Neural progenitor cell (in vitro differentiated cells): ENCODE results near the gene CACNA1D. TPM values are rescaled to one million over a fixed set of nuclear protein-coding genes. Genes with fewer than 3 reads are reported as not detected.

Experiments used
- DNase-seq: peaks from one replicate; pipeline ENCODE4 v3.0.0-alpha.2; 2016; ENCODE audit warnings: low spot score
- H2AFZ ChIP-seq: fragments of 200-600 bp; sonication (generic); replicated peaks from 2 replicates; pipeline ENCODE4 v1.6.1; 2016; ENCODE audit warnings: antibody characterized with exemption
- H3F3A ChIP-seq: fragments of 200-600 bp; sonication (generic); 2 replicates; pipeline ENCODE4 v1.6.1; 2016; ENCODE audit warnings: antibody characterized with exemption, low read depth
- H3K27ac ChIP-seq: fragments of 200-600 bp; sonication (generic); 2 replicates; pipeline ENCODE4 v1.5.1; 2016; ENCODE audit warnings: mild to moderate bottlenecking
- H3K27me3 ChIP-seq: fragments of 200-600 bp; sonication (generic); 2 replicates; pipeline ENCODE4 v1.6.1; 2016; ENCODE audit warnings: mild to moderate bottlenecking, moderate library complexity
- H3K36me3 ChIP-seq: fragments of 200-600 bp; sonication (generic); 2 replicates; pipeline ENCODE4 v1.5.1; 2016
- H3K4me1 ChIP-seq: fragments of 200-600 bp; sonication (generic); 2 replicates; pipeline ENCODE4 v1.6.1; 2016; ENCODE audit warnings: mixed run types
- H3K4me2 ChIP-seq: fragments of 200-600 bp; sonication (generic); 2 replicates; pipeline ENCODE4 v1.6.1; 2016
- H3K4me3 ChIP-seq: fragments of 200-600 bp; sonication (generic); 2 replicates; pipeline ENCODE4 v1.5.1; 2016
- H3K79me2 ChIP-seq: fragments of 200-600 bp; sonication (generic); 2 replicates; pipeline ENCODE4 v1.6.1; 2016; ENCODE audit warnings: low read depth
- H3K9ac ChIP-seq: fragments of 200-600 bp; sonication (generic); 2 replicates; pipeline ENCODE4 v1.6.1; 2016
- H3K9me3 ChIP-seq: fragments of 200-600 bp; sonication (generic); 2 replicates; pipeline ENCODE4 v1.5.1; 2016; ENCODE audit warnings: low read depth
- H4K20me1 ChIP-seq: fragments of 200-600 bp; sonication (generic); 2 replicates; pipeline ENCODE4 v1.6.1; 2016; ENCODE audit warnings: low read depth
- H3K27ac Mint-ChIP-seq: 3 replicates; pipeline ENCODE4 v1.8.0; 2021; ENCODE audit warnings: mixed read lengths
- H3K27me3 Mint-ChIP-seq: 2 replicates; pipeline ENCODE4 v1.8.0; 2022; ENCODE audit warnings: low read depth, mild to moderate bottlenecking, inconsistent platforms, moderate library complexity, mixed read lengths; ENCODE audit not compliant: insufficient read depth
- H3K36me3 Mint-ChIP-seq: 3 replicates; pipeline ENCODE4 v1.8.0; 2021; ENCODE audit warnings: mixed read lengths
- H3K4me1 Mint-ChIP-seq: 3 replicates; pipeline ENCODE4 v1.8.0; 2021; ENCODE audit warnings: mixed read lengths
- H3K4me3 Mint-ChIP-seq: 3 replicates; pipeline ENCODE4 v1.8.0; 2021; ENCODE audit warnings: mild to moderate bottlenecking, moderate library complexity, mixed read lengths
- H3K9me3 Mint-ChIP-seq: 3 replicates; pipeline ENCODE4 v1.8.0; 2020; ENCODE audit warnings: mixed read lengths
- EZH2 ChIP-seq: fragments of 200-600 bp; sonication (generic); IDR thresholded peaks from 2 replicates; pipeline ENCODE4 v1.6.1; 2017; ENCODE audit warnings: antibody characterized with exemption, mild to moderate bottlenecking, moderate library complexity
- EZH2phosphoT487 ChIP-seq: fragments of 200-600 bp; sonication (generic); IDR thresholded peaks from 2 replicates; pipeline ENCODE4 v1.6.1; 2017; ENCODE audit warnings: antibody characterized with exemption
- total RNA-seq: library from RNA; depleted of rRNA; stranded (reverse); fragments of >200 nt; gene quantifications from 2 replicates; pipeline ENCODE4 v1.2.3, GENCODE V29; 2015; ENCODE audit warnings: low replicate concordance
- TF ChIP-seq, protein P1 (sequence below): fragments of 200-600 bp; sonication (generic); IDR thresholded peaks from 2 replicates; pipeline ENCODE4 v1.5.1; 2017; ENCODE audit warnings: antibody characterized with exemption, mild to moderate bottlenecking

The CACNA1D gene
- total RNA-seq, 1 donor from 2014 or later = 4.7 TPM

DNA sequence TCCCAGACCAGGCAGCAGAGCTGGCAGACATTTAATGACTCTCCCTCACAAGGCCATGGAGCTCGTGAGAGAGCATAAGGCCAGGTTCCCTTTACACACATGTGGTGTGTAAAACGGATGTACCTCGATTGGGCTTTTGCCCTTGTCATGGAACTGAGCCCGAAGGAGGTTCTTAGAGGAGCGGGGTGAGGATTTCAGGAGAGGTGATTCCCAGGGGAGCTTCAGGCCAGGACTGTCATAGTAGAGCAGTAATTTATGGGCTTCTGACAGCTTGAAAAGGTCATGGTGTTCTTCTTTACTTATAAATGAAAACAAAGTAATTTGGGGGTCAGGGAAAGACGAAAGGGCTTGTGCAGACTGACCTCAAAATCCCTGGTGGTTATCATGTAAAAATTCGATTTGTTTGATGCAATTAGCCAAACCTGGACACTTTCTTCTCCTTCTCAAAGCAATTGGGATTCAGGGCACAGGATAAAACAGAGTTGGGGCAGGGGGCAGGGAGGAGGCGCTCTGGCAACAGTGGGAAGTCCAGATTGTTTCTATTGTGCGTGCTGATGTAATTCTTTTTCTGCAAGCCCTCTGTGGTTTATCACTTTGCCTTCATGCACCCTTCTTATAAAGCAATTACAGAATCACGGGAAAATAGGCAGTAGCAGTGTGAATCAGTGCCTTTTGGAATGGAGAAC is 51.0 kb downstream of the CACNA1D start:
- no peak for DNase-seq
- no peak overlapping the region for H3K27ac ChIP-seq
- Mint-ChIP-seq H3K4me1 (peaks cover 18% of the 10 kb centered on the region), H3K36me3 (no peaks in the 10 kb centered on the region), H3K9me3 (no peaks in the 10 kb centered on the region), H3K27ac (peak overlapping the region; percentile 5), H3K4me3 (no peak overlapping the region), H3K27me3 (peaks cover 2% of the 10 kb centered on the region)
- H3K9ac ChIP-seq = no peak overlapping the region
- no peak for TF ChIP-seq EZH2phosphoT487
- TF ChIP-seq EZH2 = no peak
- TF ChIP-seq, protein P1, sequence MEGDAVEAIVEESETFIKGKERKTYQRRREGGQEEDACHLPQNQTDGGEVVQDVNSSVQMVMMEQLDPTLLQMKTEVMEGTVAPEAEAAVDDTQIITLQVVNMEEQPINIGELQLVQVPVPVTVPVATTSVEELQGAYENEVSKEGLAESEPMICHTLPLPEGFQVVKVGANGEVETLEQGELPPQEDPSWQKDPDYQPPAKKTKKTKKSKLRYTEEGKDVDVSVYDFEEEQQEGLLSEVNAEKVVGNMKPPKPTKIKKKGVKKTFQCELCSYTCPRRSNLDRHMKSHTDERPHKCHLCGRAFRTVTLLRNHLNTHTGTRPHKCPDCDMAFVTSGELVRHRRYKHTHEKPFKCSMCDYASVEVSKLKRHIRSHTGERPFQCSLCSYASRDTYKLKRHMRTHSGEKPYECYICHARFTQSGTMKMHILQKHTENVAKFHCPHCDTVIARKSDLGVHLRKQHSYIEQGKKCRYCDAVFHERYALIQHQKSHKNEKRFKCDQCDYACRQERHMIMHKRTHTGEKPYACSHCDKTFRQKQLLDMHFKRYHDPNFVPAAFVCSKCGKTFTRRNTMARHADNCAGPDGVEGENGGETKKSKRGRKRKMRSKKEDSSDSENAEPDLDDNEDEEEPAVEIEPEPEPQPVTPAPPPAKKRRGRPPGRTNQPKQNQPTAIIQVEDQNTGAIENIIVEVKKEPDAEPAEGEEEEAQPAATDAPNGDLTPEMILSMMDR = no peak
- no peaks in the 10 kb centered on the region for H3K36me3 ChIP-seq
- no peak overlapping the region for H2AFZ ChIP-seq
- no peaks in the 10 kb centered on the region for H4K20me1 ChIP-seq
- H3K27me3 ChIP-seq = no peaks in the 10 kb centered on the region
- H3K4me1 ChIP-seq = peaks cover 28% of the 10 kb centered on the region
- peak overlapping the region; percentile 51 for H3K4me2 ChIP-seq
- H3F3A ChIP-seq = peaks cover 7% of the 10 kb centered on the region
- no peak overlapping the region for H3K4me3 ChIP-seq
- no peaks in the 10 kb centered on the region for H3K79me2 ChIP-seq
- no peaks in the 10 kb centered on the region for H3K9me3 ChIP-seq

DNA sequence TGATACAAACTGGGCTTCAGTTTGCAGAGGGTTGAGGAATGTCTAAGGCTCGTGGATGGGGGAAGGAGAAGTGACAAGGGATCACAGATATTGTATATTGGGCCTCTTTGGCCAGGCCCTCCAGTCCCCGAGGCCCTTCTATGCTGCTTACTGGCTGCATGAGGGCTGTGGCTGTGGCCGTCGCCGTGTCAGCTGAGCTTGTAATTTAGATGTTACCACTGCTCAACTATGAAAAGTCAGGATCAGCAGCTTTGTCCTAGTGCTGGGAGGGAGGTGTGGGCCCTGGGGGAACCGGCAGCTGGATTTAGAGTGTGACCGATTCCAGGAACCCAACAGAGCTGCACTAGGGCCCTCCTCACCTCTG is 51.6 kb downstream of the CACNA1D start:
- Histone ChIP-seq H3K79me2 (no peaks in the 10 kb centered on the region), H3K27ac (no peak overlapping the region)
- H3K36me3 Mint-ChIP-seq = no peaks in the 10 kb centered on the region

GRCh38 chr3:53547327-53547726 is 52.9 kb downstream of the CACNA1D start:
- peaks cover 28% of the 10 kb centered on the region for H3K4me1 ChIP-seq
- H3K9ac ChIP-seq = no peak overlapping the region
- H3K27me3 Mint-ChIP-seq = peaks cover 2% of the 10 kb centered on the region
- no peaks in the 10 kb centered on the region for H3K79me2 ChIP-seq
- H3F3A ChIP-seq = peaks cover 7% of the 10 kb centered on the region
- H3K4me3 Mint-ChIP-seq = no peak overlapping the region
- no peak overlapping the region for H3K27ac ChIP-seq
- no peak for DNase-seq
- no peaks in the 10 kb centered on the region for H3K27me3 ChIP-seq
- no peak overlapping the region for H3K4me2 ChIP-seq
- no peak overlapping the region for H2AFZ ChIP-seq
- no peak overlapping the region for H3K27ac Mint-ChIP-seq
- H4K20me1 ChIP-seq = no peaks in the 10 kb centered on the region
- H3K9me3 Mint-ChIP-seq = no peaks in the 10 kb centered on the region
- H3K36me3 Mint-ChIP-seq = no peaks in the 10 kb centered on the region
- no peak overlapping the region for H3K4me3 ChIP-seq
- H3K9me3 ChIP-seq = no peaks in the 10 kb centered on the region
- H3K36me3 ChIP-seq = no peaks in the 10 kb centered on the region
- peaks cover 18% of the 10 kb centered on the region for H3K4me1 Mint-ChIP-seq
- TF ChIP-seq EZH2phosphoT487 = no peak
- TF ChIP-seq, protein P1 = no peak
- no peak for TF ChIP-seq EZH2

More for the DNA sequence above, 51.6 kb downstream of the CACNA1D start:
- no peak overlapping the region for H3K4me3 Mint-ChIP-seq
- H3K4me1 Mint-ChIP-seq = peaks cover 18% of the 10 kb centered on the region
- Histone ChIP-seq H3K4me3 (no peak overlapping the region), H3K4me2 (peak overlapping the region; percentile 51), H3K9me3 (no peaks in the 10 kb centered on the region), H3F3A (peaks cover 7% of the 10 kb centered on the region), H3K27me3 (no peaks in the 10 kb centered on the region), H3K9ac (no peak overlapping the region), H4K20me1 (no peaks in the 10 kb centered on the region), H2AFZ (no peak overlapping the region), H3K4me1 (peaks cover 28% of the 10 kb centered on the region), H3K36me3 (no peaks in the 10 kb centered on the region)
- H3K9me3 Mint-ChIP-seq = no peaks in the 10 kb centered on the region
- no peak for DNase-seq
- H3K27me3 Mint-ChIP-seq = peaks cover 2% of the 10 kb centered on the region
- TF ChIP-seq EZH2phosphoT487 (no peak), EZH2 (no peak)
- TF ChIP-seq, protein P1 = no peak
- H3K27ac Mint-ChIP-seq = no peak overlapping the region
